GM10266 (cell line): ENCODE results near the gene SAMD8.

ENCODE experiments used
- DNase-seq: peaks from one replicate; pipeline ENCODE4 v3.0.0; 2012; ENCODE audit errors: extremely low spot score
- CTCF ChIP-seq: IDR thresholded peaks from 2 replicates; pipeline ENCODE4 v1.5.1; 2012; ENCODE audit warnings: mild to moderate bottlenecking, low read depth; ENCODE audit not compliant: control insufficient read depth, insufficient read depth; ENCODE audit errors: missing control alignments

The SAMD8 gene

GRCh38 chr10:75067272-75067671 lies 44.2 kb upstream of the SAMD8 start:
- no peak for TF ChIP-seq CTCF
- no peak for DNase-seq

GRCh38 chr10:75068523-75068922 lies 42.9 kb upstream of the SAMD8 start:
- no peak for TF ChIP-seq CTCF
- DNase-seq: no peak

- TF ChIP-seq CTCF: no peak
Measured at GRCh38 chr10:75070476-75070875, 41.0 kb upstream of the SAMD8 start.

GRCh38 chr10:75070961-75071428 lies 40.5 kb upstream of the SAMD8 start:
- TF ChIP-seq CTCF: no peak
- no peak for DNase-seq

More at GRCh38 chr10:75070476-75070875, 41.0 kb upstream of the SAMD8 start:
- no peak for DNase-seq

GRCh38 chr10:75071756-75072155 lies 39.7 kb upstream of the SAMD8 start:
- no peak for DNase-seq
- no peak for TF ChIP-seq CTCF

- TF ChIP-seq CTCF: no peak
- DNase-seq: no peak
Measured at GRCh38 chr10:75072727-75073126, 38.7 kb upstream of the SAMD8 start.

- TF ChIP-seq CTCF: no peak
- no peak for DNase-seq
Measured at GRCh38 chr10:75073442-75073841, 38.0 kb upstream of the SAMD8 start.
